ENCODE data around the gene CCL23.

The CCL23 gene

DNA sequence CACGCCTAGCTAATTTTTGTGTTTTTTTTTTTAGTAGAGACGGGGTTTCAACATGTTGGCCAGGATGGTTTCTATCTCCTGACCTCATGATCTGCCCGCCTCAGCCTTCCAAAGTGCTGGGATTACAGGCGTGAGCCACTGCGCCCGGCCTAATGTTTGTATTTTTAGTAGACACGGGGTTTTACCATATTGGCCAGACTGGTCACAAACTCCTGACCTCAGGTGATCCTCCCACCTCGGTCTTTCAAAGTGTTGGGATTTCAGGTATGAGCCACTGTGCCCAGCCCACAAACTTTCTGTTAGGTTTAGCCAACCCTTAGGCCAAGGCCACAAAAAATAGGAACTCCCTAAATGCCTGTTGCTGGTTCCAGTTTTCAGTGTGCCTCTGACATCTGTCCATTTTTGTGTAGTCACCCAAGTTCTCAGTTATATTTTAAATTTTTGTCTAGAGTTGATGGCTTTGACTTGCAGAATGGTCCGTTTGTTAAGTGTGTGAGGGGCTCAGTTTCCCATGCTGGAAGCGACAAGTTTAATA is 49.2 kb downstream of the CCL23 start:
- no peak for DNase-seq

- DNase-seq, result no peak
These were observed 52.5 kb downstream of the CCL23 start for GRCh38 chr17:35965272-35965671.

DNA sequence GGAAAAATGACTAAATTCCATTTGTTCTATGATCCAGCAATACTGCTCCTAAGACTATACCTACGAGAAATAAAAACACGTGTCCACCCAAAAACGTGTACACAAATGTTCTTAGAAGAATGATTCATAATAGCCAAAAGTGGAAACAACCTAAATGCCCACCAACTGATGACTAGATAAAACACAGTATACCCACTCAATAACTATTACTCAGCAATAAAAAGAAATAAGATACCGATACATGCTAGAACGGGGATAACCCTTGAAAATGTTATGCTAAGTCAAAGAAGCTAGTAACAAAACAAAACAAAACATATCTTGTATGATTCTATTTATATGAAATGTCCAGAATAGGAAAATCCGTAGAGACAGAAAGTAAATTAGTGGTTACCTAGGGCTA is 54.1 kb downstream of the CCL23 start:
- no peak for DNase-seq

All from activated CD8-positive, alpha-beta memory T cell treated with anti-CD3 and anti-CD28 coated beads, Interleukin-2, amount 50 U/mL, for 48 hours (primary cell).